Dendritic cell treated with granulocyte-macrophage colony-stimulating factor and Interleukin-4, amounts not matched to agents 40 ng/mL and 50 ng/mL, for 4 days (primary cell): Measurements from ENCODE around the gene GPR78.
"Not testable (repeated sequence)": the region's sequence is repeated elsewhere in the genome, so short reads cannot be mapped to it uniquely, and the experiment has no call there.

ENCODE experiments used
- H3K27ac Mint-ChIP-seq: one replicate; pipeline ENCODE4 v1.8.0; 2022; ENCODE audit warnings: mild to moderate bottlenecking, mixed read lengths
- H3K27me3 Mint-ChIP-seq: one replicate; pipeline ENCODE4 v1.8.0; 2022; ENCODE audit warnings: mild to moderate bottlenecking, mixed read lengths
- H3K36me3 Mint-ChIP-seq: one replicate; pipeline ENCODE4 v1.8.0; 2022; ENCODE audit warnings: low read depth, mixed read lengths
- H3K4me1 Mint-ChIP-seq: one replicate; pipeline ENCODE4 v1.8.0; 2022; ENCODE audit warnings: low read depth, mixed read lengths
- H3K4me3 Mint-ChIP-seq: one replicate; pipeline ENCODE4 v1.8.0; 2022; ENCODE audit warnings: mild to moderate bottlenecking, moderate library complexity, mixed read lengths
- H3K9me3 Mint-ChIP-seq: one replicate; pipeline ENCODE4 v1.8.0; 2022; ENCODE audit warnings: mixed read lengths
- intact Hi-C: fragments of 100-400 bp; cut with micrococcal nuclease; formaldehyde crosslinking; loops from one replicate; pipeline ENCODE4 v1.15.0; 2022

The GPR78 gene

GRCh38 chr4:8612646-8613045, 32.5 kb downstream of the GPR78 start:
- intact Hi-C loops = no loop called here
- no peak overlapping the region for H3K27ac Mint-ChIP-seq
- no peaks in the 10 kb centered on the region for H3K9me3 Mint-ChIP-seq
- H3K36me3 Mint-ChIP-seq = no peaks in the 10 kb centered on the region
- H3K4me1 Mint-ChIP-seq = no peaks in the 10 kb centered on the region
- no peaks in the 10 kb centered on the region for H3K27me3 Mint-ChIP-seq
- no peak overlapping the region for H3K4me3 Mint-ChIP-seq

DNA sequence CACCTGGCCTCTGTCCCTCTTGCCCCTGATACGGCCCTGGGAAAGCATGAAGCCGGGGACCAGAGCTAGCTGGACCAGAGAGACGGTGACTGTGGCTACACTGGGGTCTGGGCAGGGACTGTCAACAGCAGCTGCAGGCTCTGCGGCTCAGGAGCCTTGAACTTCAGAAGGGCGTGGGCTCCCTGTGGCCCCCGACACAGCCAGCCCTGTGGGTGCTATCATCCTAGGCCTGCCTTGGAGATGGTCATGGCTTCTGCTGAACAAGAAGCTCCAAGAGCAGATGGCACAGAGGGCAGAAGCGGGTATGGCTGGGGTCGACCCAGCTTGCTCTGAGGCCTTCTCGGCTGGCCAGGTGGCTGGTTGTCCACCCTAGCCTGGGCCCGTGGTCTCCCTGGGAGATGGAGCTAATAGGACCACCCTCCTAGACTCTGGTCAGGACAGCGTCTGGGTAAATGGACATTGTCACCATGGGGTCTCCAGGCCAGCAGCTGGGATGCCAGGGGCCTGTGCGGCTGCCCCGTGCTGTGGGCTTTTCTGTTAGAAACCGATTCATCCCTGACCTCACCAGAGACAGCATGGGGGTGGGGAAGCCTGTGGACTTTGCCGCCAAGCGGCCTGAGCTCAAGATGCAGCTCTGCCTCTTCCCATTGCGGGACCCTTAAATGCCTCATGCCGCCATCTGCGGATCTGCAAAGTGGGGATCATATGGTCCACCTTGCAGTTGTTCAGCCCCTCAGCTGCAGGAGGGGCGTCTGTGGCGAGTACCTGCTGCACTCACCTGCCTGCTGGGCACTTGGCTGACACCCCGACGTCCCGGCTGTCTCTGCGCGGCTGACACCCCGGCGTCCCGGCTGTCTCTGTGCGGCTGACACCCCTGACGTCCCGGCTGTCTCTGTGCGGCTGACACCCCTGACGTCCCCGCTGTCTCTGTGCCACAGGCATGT, 33.5 kb downstream of the GPR78 start:
- Mint-ChIP-seq H3K4me1 (no peaks in the 10 kb centered on the region), H3K9me3 (no peaks in the 10 kb centered on the region), H3K4me3 (no peak overlapping the region), H3K27ac (no peak overlapping the region), H3K27me3 (no peaks in the 10 kb centered on the region), H3K36me3 (no peaks in the 10 kb centered on the region)
- intact Hi-C loops = no loop called here

DNA sequence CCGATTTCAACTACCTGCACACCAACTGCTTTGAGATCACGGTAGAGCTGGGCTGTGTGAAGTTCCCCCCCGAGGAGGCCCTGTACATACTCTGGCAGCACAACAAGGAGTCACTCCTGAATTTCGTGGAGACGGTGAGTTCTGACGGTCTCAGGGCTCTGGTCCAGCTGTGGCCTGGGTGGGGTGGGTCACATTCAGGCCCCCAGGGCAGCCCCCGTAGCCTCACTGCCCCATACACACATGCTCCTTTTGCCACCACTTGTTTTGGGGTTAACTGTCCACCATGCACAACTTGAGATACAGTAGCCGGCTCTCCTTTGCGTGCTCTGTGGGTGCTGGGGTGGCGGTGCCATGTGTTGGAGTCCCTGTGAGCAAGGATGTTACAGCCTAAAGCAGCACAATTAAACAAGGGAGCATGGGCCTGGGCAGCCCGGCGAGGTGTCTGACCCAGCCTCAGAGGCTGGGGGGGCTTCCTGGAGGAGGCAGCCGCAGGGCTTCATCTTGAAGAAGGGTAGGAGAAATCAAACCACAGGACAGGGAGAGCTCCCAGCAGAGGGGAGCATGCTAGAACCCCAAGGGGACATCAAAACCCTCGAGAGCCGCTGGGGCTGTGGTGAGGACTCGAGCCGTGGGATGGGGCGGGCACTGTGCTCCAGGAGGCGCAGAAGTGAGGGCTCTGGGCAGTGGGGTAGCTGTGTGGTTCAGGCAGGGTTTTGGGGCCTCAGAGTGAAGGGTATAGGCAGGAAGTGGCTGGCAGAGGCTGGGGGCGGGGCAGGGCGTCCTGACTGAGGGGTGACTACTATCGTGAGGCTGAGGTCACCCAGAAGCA, 34.4 kb downstream of the GPR78 start:
- intact Hi-C loops = no loop called here
- H3K4me1 Mint-ChIP-seq = no peaks in the 10 kb centered on the region
- H3K27ac Mint-ChIP-seq = no peak overlapping the region
- H3K4me3 Mint-ChIP-seq = no peak overlapping the region
- no peaks in the 10 kb centered on the region for H3K9me3 Mint-ChIP-seq
- H3K27me3 Mint-ChIP-seq = no peaks in the 10 kb centered on the region
- no peaks in the 10 kb centered on the region for H3K36me3 Mint-ChIP-seq

DNA sequence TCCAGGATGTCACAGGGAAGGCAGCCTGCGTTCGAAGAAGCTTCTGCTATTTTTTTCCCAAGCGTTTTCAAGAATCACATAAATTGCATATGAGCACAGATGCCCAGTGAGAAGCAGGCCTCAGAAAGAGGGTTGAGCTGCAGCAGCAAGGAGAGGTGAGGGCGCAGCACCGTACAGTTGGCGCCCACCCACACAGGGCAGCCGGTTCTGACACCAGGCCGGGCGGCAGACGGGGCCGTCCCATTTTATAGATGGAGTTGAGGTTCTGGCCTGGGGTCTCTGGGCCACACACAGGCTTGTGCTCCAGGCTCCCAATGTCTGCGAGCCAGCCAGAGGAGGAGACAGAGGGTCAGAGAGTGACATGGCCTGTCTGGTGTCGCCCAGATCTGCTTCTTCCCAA, 35.2 kb downstream of the GPR78 start:
- no peaks in the 10 kb centered on the region for H3K9me3 Mint-ChIP-seq
- no peaks in the 10 kb centered on the region for H3K27me3 Mint-ChIP-seq
- H3K27ac Mint-ChIP-seq = no peak overlapping the region
- H3K36me3 Mint-ChIP-seq = no peaks in the 10 kb centered on the region
- H3K4me3 Mint-ChIP-seq = no peak overlapping the region
- no peaks in the 10 kb centered on the region for H3K4me1 Mint-ChIP-seq
- intact Hi-C loops = no loop called here

DNA sequence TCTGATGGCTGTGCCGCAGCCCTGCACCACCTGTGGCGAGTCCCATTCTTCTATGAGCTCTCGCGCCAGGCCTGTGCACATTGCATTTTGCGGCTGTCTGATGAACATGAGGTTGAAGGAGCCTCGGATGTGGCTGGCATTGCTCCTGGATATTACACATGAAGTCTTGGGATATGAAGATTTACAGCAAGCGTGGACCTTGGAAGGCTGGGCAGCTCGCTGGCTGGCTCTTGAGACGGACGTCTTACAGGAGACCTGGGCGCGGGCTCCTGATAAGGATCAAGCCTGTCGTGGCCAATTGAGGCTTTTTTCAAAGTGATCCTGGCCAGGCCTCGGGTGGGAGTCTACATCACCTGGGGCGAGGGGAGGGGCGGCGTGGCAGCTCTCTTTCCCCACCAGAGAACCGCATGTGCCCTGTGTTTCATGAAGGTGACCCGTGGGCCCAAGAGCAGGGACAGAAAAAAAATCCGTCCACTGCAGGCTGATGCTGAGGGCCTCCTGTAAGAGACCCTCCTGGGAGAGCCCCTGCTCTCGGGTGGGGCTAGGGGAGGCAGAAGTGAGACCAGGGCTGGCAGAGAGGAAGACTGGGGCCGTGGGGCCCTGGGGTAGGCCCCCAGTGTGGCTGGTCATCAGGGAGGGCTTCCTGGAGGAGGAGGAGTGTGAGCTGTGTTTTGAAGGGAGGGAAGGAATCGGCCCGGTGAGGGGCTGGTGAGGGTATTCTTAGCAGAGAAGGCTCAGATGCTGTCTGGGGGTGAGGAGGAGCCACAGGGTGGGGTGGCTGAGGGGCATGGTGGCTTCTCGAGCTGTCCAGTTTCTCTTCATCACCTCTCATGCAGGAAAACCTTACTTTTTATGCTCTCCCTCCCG, 36.0 kb downstream of the GPR78 start:
- no peaks in the 10 kb centered on the region for H3K4me1 Mint-ChIP-seq
- H3K27ac Mint-ChIP-seq = no peak overlapping the region
- no peak overlapping the region for H3K4me3 Mint-ChIP-seq
- intact Hi-C loops = no loop called here
- H3K27me3 Mint-ChIP-seq = no peaks in the 10 kb centered on the region
- H3K36me3 Mint-ChIP-seq = no peaks in the 10 kb centered on the region
- no peaks in the 10 kb centered on the region for H3K9me3 Mint-ChIP-seq

DNA sequence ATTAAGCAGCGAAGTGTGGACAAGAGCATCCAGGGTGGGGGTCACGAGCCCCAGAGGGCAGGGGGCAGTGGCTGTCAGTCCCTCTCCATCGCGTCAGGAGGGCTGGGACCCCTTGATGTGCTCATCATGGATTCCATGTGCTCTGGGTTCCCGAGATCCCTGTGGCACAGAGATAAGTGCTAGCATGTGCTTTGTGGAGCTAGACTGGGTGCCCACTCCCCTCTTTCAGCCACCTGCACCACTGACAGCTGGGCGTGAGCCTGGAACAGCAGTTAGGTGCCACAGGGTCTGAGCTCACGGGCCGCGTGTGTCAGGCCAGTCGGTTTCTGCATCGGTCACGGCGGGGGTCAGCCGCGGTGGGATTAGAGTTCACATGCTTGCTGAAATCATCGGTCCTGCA, 36.6 kb downstream of the GPR78 start:
- intact Hi-C loops = no loop called here

GRCh38 chr4:8617486-8618040, 37.4 kb downstream of the GPR78 start:
- Mint-ChIP-seq H3K27me3 (no peaks in the 10 kb centered on the region), H3K4me1 (no peaks in the 10 kb centered on the region), H3K4me3 (no peak overlapping the region), H3K36me3 (no peaks in the 10 kb centered on the region), H3K27ac (no peak overlapping the region), H3K9me3 (no peaks in the 10 kb centered on the region)
- intact Hi-C loops = no loop called here

More for the DNA sequence above, 36.6 kb downstream of the GPR78 start:
- no peaks in the 10 kb centered on the region for H3K36me3 Mint-ChIP-seq
- H3K9me3 Mint-ChIP-seq = no peaks in the 10 kb centered on the region
- H3K4me1 Mint-ChIP-seq = no peaks in the 10 kb centered on the region
- no peak overlapping the region for H3K4me3 Mint-ChIP-seq
- H3K27ac Mint-ChIP-seq = no peak overlapping the region
- no peaks in the 10 kb centered on the region for H3K27me3 Mint-ChIP-seq

DNA sequence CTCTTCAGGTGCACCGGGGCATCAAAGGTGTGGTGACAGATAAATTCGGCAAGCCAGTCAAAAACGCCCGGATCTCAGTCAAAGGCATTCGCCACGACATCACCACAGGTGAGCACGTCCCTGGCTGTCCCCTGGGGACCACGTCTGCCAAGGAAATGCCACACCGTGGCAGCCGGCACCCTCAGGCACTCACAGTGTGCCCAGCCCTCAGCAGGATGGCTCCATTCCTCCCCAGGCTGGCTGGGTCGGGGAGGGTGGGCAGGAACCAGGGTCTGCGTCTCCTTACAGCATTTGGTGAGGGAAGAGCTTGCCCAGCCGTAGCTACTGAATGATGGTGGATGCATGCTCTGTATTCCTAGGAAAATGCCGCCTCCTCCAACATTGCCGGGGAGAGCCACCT, 38.2 kb downstream of the GPR78 start:
- no peak overlapping the region for H3K4me3 Mint-ChIP-seq
- H3K4me1 Mint-ChIP-seq = no peaks in the 10 kb centered on the region
- H3K9me3 Mint-ChIP-seq = no peaks in the 10 kb centered on the region
- H3K27me3 Mint-ChIP-seq = no peaks in the 10 kb centered on the region
- H3K27ac Mint-ChIP-seq = no peak overlapping the region
- intact Hi-C loops = no loop called here
- no peaks in the 10 kb centered on the region for H3K36me3 Mint-ChIP-seq

- no peaks in the 10 kb centered on the region for H3K36me3 Mint-ChIP-seq
- no peaks in the 10 kb centered on the region for H3K9me3 Mint-ChIP-seq
- intact Hi-C loops = no loop called here
- H3K27ac Mint-ChIP-seq = no peak overlapping the region
- H3K4me1 Mint-ChIP-seq = no peaks in the 10 kb centered on the region
- H3K27me3 Mint-ChIP-seq = no peaks in the 10 kb centered on the region
- H3K4me3 Mint-ChIP-seq = no peak overlapping the region
Observed at GRCh38 chr4:8618961-8619720, 38.9 kb downstream of the GPR78 start.

DNA sequence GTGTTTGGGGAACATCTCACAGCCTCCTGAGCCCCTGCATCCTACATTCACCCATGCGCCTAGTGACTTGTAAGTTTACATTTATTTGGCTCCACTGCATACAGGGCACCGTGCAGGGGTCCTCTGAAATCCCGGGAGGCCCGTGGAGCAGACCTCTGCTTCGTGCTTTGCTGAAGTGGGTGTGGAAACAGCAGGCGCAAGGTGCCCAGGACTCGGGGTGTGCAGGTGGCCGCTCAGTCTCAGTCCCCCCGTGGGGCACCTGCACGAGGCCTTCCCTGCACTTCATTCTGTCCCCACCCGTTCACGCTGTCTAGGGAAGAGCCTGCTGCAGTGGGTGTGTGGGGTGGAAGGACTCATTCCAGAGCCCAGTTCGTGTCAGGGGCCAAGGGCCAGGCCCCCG, 40.9 kb downstream of the GPR78 start:
- H3K9me3 Mint-ChIP-seq, intact Hi-C loops, H3K27me3 Mint-ChIP-seq, H3K4me1 Mint-ChIP-seq, H3K36me3 Mint-ChIP-seq, H3K27ac Mint-ChIP-seq, H3K4me3 Mint-ChIP-seq: not testable (repeated sequence)

DNA sequence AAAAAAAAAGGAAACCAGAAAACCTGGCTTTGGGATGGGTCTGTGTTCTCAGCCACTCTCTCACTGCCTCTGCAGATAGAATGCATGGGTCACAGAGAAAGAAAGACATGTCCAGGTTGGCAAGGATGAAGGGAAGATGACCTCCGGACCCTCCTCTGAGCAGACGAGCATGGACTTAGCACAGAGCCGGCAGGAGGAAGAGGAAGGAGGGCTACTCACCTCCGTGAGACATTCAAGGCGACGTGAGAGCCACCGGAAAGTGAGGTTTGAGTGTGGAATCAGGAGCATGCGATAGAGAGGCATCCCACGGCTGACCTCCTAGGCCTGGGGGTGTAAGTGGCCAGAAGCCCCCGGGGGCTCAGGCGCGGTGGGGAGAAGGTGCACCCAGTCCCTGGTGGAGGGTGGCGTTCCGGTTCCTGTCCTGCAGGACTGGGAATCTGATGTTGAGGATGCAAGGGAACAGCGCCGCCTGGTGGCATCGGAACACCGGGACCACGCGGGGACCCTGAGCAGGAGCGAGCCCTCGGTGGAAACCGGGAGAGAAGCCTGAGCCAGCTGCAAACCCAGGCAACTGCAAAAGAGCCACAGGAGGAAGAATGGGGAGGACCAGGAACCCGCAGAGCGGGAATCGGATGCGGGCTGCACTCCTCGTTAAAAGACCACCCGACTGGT, 44.5 kb downstream of the GPR78 start:
- H3K27me3 Mint-ChIP-seq, H3K9me3 Mint-ChIP-seq, H3K4me1 Mint-ChIP-seq, intact Hi-C loops, H3K36me3 Mint-ChIP-seq, H3K4me3 Mint-ChIP-seq, H3K27ac Mint-ChIP-seq: not testable (repeated sequence)

DNA sequence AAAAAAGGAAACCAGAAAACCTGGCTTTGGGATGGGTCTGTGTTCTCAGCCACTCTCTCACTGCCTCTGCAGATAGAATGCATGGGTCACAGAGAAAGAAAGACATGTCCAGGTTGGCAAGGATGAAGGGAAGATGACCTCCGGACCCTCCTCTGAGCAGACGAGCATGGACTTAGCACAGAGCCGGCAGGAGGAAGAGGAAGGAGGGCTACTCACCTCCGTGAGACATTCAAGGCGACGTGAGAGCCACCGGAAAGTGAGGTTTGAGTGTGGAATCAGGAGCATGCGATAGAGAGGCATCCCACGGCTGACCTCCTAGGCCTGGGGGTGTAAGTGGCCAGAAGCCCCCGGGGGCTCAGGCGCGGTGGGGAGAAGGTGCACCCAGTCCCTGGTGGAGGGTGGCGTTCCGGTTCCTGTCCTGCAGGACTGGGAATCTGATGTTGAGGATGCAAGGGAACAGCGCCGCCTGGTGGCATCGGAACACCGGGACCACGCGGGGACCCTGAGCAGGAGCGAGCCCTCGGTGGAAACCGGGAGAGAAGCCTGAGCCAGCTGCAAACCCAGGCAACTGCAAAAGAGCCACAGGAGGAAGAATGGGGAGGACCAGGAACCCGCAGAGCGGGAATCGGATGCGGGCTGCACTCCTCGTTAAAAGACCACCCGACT, 50.2 kb downstream of the GPR78 start:
- H3K4me3 Mint-ChIP-seq, H3K9me3 Mint-ChIP-seq, H3K27ac Mint-ChIP-seq, H3K27me3 Mint-ChIP-seq, intact Hi-C loops, H3K4me1 Mint-ChIP-seq, H3K36me3 Mint-ChIP-seq: not testable (repeated sequence)
